ENCODE results near the gene RBM15. TPM values are rescaled to one million over a fixed set of nuclear protein-coding genes. Genes with fewer than 3 reads are reported as not detected.

RBM15 gene
- total and polyA plus RNA-seq, 2 donors from 2014 or later: 2.2 to 27.8 TPM

DNA sequence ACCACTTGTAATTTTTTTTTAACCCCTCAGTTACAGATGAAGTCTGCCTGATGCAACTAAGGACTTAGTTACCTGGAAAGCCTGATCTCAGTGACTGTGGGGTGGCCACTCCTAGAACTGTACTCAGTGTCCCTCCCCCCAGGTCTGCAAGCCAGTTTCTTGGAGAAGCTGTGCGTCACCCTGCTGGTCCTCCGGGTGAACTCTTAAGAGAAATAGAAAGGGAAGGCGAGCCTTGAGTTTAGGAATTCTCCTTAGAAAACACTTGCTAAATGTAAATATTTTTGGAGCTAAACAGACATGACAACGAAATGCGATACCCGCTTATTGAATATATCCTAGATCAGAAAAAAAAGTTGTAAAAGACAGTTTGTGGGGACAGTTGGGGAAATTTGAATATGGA is 50.9 kb downstream of the RBM15 start:
- peak in 3 of 5 donors; percentile 19 to 76 (median 64) for DNase-seq
- H3K27ac ChIP-seq (ENCODE audit: low read depth in 2 of 2, low read length in 2 of 2): peak overlapping the region; percentile 69 to 82

DNA sequence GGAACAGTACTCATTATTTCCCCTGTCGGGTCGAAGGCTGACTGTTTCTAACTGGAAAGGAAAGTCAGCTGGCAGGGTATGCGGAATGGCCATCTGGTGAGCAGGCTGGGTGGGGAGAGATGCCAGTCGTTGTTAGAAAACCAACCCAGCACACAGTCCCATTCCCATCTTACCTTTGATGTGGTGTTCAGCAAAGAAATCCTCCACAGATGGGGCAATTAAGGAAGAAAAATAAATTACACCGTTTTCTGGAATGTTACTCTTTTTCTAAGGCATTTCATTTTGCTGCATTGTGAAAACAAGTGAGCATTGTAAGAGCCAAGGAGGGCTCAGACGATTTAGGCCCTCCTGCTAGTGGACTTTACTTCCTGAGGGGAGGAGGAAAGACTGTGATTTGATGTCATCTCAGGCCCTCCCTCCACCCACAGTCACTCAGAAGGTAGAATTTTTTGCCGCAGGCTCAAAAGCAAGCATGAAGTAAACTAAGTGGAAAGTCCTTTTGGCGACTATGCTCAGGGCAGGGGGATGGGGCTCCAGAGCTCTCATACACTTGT is 51.6 kb downstream of the RBM15 start, which contains the start of gene SLC16A4:
Gene SLC16A4, minus strand, starts transcription at position 335 of the 554 bp plus-strand sequence. CDS start 1,703 bp downstream, outside the sequence.
- peak within 1 kb of the TSS; percentile 62 to 86 (median 77) for H3K4me3 ChIP-seq (ENCODE audit: low read length in 3 of 3)
- H3K27me3 ChIP-seq (ENCODE audit: control insufficient read depth, insufficient read depth, low read length): no peaks in the 10 kb centered on the region
- H3K36me3 ChIP-seq (ENCODE audit: control insufficient read depth in 2 of 3, insufficient read depth in 3 of 3, low read length in 3 of 3): no peaks in the 10 kb centered on the region
- intact Hi-C loops (cut with DNase I): no loop called here
- DNase-seq: peak in 4 of 5 donors; percentile 35 to 72 (median 50)
- no peaks in the 10 kb centered on the region for H3K9me3 ChIP-seq (ENCODE audit: control insufficient read depth in 2 of 3, insufficient read depth in 1 of 3, low read length in 3 of 3)
- peak; percentile 19 for FAIRE-seq
- TF ChIP-seq, protein P1, sequence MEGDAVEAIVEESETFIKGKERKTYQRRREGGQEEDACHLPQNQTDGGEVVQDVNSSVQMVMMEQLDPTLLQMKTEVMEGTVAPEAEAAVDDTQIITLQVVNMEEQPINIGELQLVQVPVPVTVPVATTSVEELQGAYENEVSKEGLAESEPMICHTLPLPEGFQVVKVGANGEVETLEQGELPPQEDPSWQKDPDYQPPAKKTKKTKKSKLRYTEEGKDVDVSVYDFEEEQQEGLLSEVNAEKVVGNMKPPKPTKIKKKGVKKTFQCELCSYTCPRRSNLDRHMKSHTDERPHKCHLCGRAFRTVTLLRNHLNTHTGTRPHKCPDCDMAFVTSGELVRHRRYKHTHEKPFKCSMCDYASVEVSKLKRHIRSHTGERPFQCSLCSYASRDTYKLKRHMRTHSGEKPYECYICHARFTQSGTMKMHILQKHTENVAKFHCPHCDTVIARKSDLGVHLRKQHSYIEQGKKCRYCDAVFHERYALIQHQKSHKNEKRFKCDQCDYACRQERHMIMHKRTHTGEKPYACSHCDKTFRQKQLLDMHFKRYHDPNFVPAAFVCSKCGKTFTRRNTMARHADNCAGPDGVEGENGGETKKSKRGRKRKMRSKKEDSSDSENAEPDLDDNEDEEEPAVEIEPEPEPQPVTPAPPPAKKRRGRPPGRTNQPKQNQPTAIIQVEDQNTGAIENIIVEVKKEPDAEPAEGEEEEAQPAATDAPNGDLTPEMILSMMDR (IDR thresholded peaks at IDR 0.05; ENCODE audit: borderline replicate concordance, extremely low read depth, insufficient read depth): no peak
- peak within 1 kb of the TSS; percentile 33 to 86 (median 54) for H3K9ac ChIP-seq (ENCODE audit: low read length in 3 of 3)
- H3K4me1 ChIP-seq (ENCODE audit: control insufficient read depth in 2 of 3, insufficient read depth in 2 of 3, low read depth in 1 of 3, low read length in 3 of 3): peaks cover 0 to 17% (median 0%) of the 10 kb centered on the region in 3 donors
- H3K27ac ChIP-seq (ENCODE audit: low read depth in 2 of 2, low read length in 2 of 2): peak within 1 kb of the TSS; percentile 69 to 82

More for the DNA sequence above, 50.9 kb downstream of the RBM15 start:
- Histone ChIP-seq H3K4me3 (ENCODE audit: low read length in 3 of 3) (peak overlapping the region; percentile 62 to 86 (median 77)), H3K27me3 (ENCODE audit: control insufficient read depth, insufficient read depth, low read length) (no peaks in the 10 kb centered on the region), H3K36me3 (ENCODE audit: control insufficient read depth in 2 of 3, insufficient read depth in 3 of 3, low read length in 3 of 3) (no peaks in the 10 kb centered on the region), H3K9ac (ENCODE audit: low read length in 3 of 3) (peak overlapping the region; percentile 33 to 86 (median 54)), H3K4me1 (ENCODE audit: control insufficient read depth in 2 of 3, insufficient read depth in 2 of 3, low read depth in 1 of 3, low read length in 3 of 3) (peaks cover 0 to 22% (median 0%) of the 10 kb centered on the region in 3 donors), H3K9me3 (ENCODE audit: control insufficient read depth in 2 of 3, insufficient read depth in 1 of 3, low read length in 3 of 3) (no peaks in the 10 kb centered on the region)
- intact Hi-C loops (cut with DNase I): no loop called here
- FAIRE-seq: no peak
- TF ChIP-seq, protein P1 (IDR thresholded peaks at IDR 0.05; ENCODE audit: borderline replicate concordance, extremely low read depth, insufficient read depth): peak; percentile 22

DNA sequence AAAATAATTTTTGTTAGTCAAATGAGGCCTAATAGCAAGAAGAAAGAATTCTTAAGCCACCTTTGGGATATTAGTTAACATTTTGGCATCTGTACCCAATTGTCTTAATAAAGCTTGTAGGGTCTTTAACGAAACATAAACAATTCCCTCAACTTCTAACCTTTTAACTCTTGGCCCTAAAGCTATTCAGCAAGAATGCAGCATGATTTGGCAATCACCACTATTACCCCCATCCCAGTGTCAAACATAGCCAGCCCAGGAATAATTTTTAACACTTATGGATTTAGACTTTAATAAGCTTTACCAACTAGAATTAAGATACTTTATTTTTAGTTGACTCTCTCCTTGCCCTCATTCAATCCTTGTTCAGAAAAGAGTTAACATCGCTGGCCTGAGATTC is 54.1 kb downstream of the RBM15 start:
- Histone ChIP-seq H3K4me1 (ENCODE audit: control insufficient read depth in 2 of 3, insufficient read depth in 2 of 3, low read depth in 1 of 3, low read length in 3 of 3) (peaks cover 0 to 17% (median 0%) of the 10 kb centered on the region in 3 donors), H3K27me3 (ENCODE audit: control insufficient read depth, insufficient read depth, low read length) (no peaks in the 10 kb centered on the region), H3K4me3 (ENCODE audit: low read length in 3 of 3) (no peak overlapping the region), H3K36me3 (ENCODE audit: control insufficient read depth in 2 of 3, insufficient read depth in 3 of 3, low read length in 3 of 3) (no peaks in the 10 kb centered on the region), H3K9ac (ENCODE audit: low read length in 3 of 3) (no peak overlapping the region), H3K9me3 (ENCODE audit: control insufficient read depth in 2 of 3, insufficient read depth in 1 of 3, low read length in 3 of 3) (no peaks in the 10 kb centered on the region), H3K27ac (ENCODE audit: low read depth in 2 of 2, low read length in 2 of 2) (peak overlapping the region; percentile 12 to 24)
- intact Hi-C loops (cut with DNase I): no loop called here
- TF ChIP-seq, protein P1 (IDR thresholded peaks at IDR 0.05; ENCODE audit: borderline replicate concordance, extremely low read depth, insufficient read depth): no peak
- FAIRE-seq (no peak), DNase-seq (no peak)

Measured in kidney (tissue), 14 donors.